ENCODE data around the gene UIMC1.

UIMC1 gene

GRCh38 chr5:176908675-176909368, 97.8 kb downstream of the UIMC1 start (continued):
- TF ChIP-seq ZNF202 (tag by site-specific recombination; IDR thresholded peaks at IDR 0.05; ENCODE audit: borderline replicate concordance) (no peak), ZNF112 (tag by site-specific recombination; IDR thresholded peaks at IDR 0.05) (no peak), KLF9 (tag by site-specific recombination; IDR thresholded peaks at IDR 0.05; ENCODE audit: low read depth) (no peak), ZNF341 (tag by site-specific recombination; IDR thresholded peaks at IDR 0.05; ENCODE audit: low read depth) (0 out of 2 replicates have a peak, but pooled peaks have one; percentile 25), ZNF174 (tag by site-specific recombination; IDR thresholded peaks at IDR 0.05) (no peak), ZNF10 (tag by site-specific recombination; IDR thresholded peaks at IDR 0.05) (no peak), ZBTB7A (tag by site-specific recombination; IDR thresholded peaks at IDR 0.05; ENCODE audit: low read depth) (no peak)
- TF ChIP-seq, protein P1, sequence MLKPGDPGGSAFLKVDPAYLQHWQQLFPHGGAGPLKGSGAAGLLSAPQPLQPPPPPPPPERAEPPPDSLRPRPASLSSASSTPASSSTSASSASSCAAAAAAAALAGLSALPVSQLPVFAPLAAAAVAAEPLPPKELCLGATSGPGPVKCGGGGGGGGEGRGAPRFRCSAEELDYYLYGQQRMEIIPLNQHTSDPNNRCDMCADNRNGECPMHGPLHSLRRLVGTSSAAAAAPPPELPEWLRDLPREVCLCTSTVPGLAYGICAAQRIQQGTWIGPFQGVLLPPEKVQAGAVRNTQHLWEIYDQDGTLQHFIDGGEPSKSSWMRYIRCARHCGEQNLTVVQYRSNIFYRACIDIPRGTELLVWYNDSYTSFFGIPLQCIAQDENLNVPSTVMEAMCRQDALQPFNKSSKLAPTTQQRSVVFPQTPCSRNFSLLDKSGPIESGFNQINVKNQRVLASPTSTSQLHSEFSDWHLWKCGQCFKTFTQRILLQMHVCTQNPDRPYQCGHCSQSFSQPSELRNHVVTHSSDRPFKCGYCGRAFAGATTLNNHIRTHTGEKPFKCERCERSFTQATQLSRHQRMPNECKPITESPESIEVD (tag by site-specific recombination; IDR thresholded peaks at IDR 0.05), result peak; percentile 42

GRCh38 chr5:176906796-176907195, 99.8 kb downstream of the UIMC1 start:
- Histone ChIP-seq H3K9me3 (ENCODE audit: control insufficient read depth, insufficient read depth, low read depth, low read length) (no peaks in the 10 kb centered on the region), H3K4me1 (ENCODE audit: control insufficient read depth, insufficient read depth, low read length) (no peaks in the 10 kb centered on the region), H3K36me3 (ENCODE audit: control insufficient read depth in 2 of 2, insufficient read depth in 1 of 2, low read length in 2 of 2) (peaks cover 19 to 78% of the 10 kb centered on the region in 2 experiments; a peak in 2 of 3 replicates), H3K4me3 (ENCODE audit: low read depth, low read length) (no peak overlapping the region), H3K27ac (ENCODE audit: extremely low read depth, low read depth, low read length) (no peak overlapping the region)
- CTCF ChIA-PET, result no interaction called here
- POLR2A ChIA-PET, result no interaction called here
- no peak for TF ChIP-seq ZNF184 (tag by site-specific recombination; IDR thresholded peaks at IDR 0.05)
- no peak for TF ChIP-seq ZNF114 (tag by site-specific recombination; IDR thresholded peaks at IDR 0.05)
- TF ChIP-seq ZNF155 (tag by site-specific recombination; IDR thresholded peaks at IDR 0.05), result no peak
- no peak for TF ChIP-seq PRDM2 (tag by site-specific recombination; IDR thresholded peaks at IDR 0.05; ENCODE audit: borderline replicate concordance)
- no peak for TF ChIP-seq OSR2 (tag by site-specific recombination; IDR thresholded peaks at IDR 0.05)
- TF ChIP-seq ZNF776 (tag by site-specific recombination; IDR thresholded peaks at IDR 0.05; ENCODE audit: borderline replicate concordance), result no peak
- no peak for TF ChIP-seq ZNF391 (tag by site-specific recombination; IDR thresholded peaks at IDR 0.05; ENCODE audit: borderline replicate concordance, low read depth)
- no peak for TF ChIP-seq ZNF175 (tag by site-specific recombination; IDR thresholded peaks at IDR 0.05)
- TF ChIP-seq SETDB1 (IDR thresholded peaks at IDR 0.05; ENCODE audit: insufficient read length, low read length), result no peak
- no peak for TF ChIP-seq ZBTB17 (tag by site-specific recombination; IDR thresholded peaks at IDR 0.05)
- no peak for TF ChIP-seq REST (tag by site-specific recombination; IDR thresholded peaks at IDR 0.05)
- TF ChIP-seq ZNF529 (tag by site-specific recombination; IDR thresholded peaks at IDR 0.05; ENCODE audit: insufficient replicate concordance), result no peak
- TF ChIP-seq ZNF302 (tag by site-specific recombination; IDR thresholded peaks at IDR 0.05; ENCODE audit: low read depth), result no peak
- no peak for TF ChIP-seq ZNF777 (tag by site-specific recombination; IDR thresholded peaks at IDR 0.05; ENCODE audit: borderline replicate concordance)
- no peak for TF ChIP-seq ZNF2 (tag by site-specific recombination; IDR thresholded peaks at IDR 0.05)
- no peak for TF ChIP-seq ZNF433 (tag by site-specific recombination; IDR thresholded peaks at IDR 0.05; ENCODE audit: low read depth)

All from HEK293 (cell line).